Osteocyte (in vitro differentiated cells): ENCODE data around the gene NUAK1. TPM values are rescaled to one million over a fixed set of nuclear protein-coding genes. Genes with fewer than 3 reads are reported as not detected.

ENCODE experiments used
- DNase-seq: peaks from one replicate; pipeline ENCODE4 v3.0.0; 2021; ENCODE audit warnings: mixed read lengths; ENCODE audit not compliant: unreplicated experiment; ENCODE audit errors: extremely low spot score
- H3K27ac Mint-ChIP-seq: one replicate; pipeline ENCODE4 v1.8.0; 2021; ENCODE audit warnings: mild to moderate bottlenecking, mixed read lengths; ENCODE audit not compliant: unreplicated experiment
- H3K27me3 Mint-ChIP-seq: one replicate; pipeline ENCODE4 v1.8.0; 2021; ENCODE audit warnings: mixed read lengths; ENCODE audit not compliant: unreplicated experiment
- H3K36me3 Mint-ChIP-seq: one replicate; pipeline ENCODE4 v1.8.0; 2021; ENCODE audit warnings: mixed read lengths; ENCODE audit not compliant: unreplicated experiment
- H3K4me1 Mint-ChIP-seq: one replicate; pipeline ENCODE4 v1.8.0; 2021; ENCODE audit warnings: mixed read lengths; ENCODE audit not compliant: unreplicated experiment
- H3K4me3 Mint-ChIP-seq: one replicate; pipeline ENCODE4 v1.8.0; 2021; ENCODE audit warnings: mild to moderate bottlenecking, moderate library complexity, mixed read lengths; ENCODE audit not compliant: unreplicated experiment
- H3K9me3 Mint-ChIP-seq: one replicate; pipeline ENCODE4 v1.8.0; 2021; ENCODE audit warnings: mixed read lengths; ENCODE audit not compliant: unreplicated experiment
- total RNA-seq: library from RNA; stranded (reverse); gene quantifications from 2 replicates; pipeline ENCODE4 v1.2.1, GENCODE V29; 2021
- TF ChIP-seq, protein P1 (sequence below): fragments of 200-600 bp; sonication (generic); IDR thresholded peaks from 2 replicates; pipeline ENCODE4 v1.5.0; 2021; ENCODE audit warnings: antibody characterized with exemption, mild to moderate bottlenecking, moderate library complexity

Gene NUAK1
- total RNA-seq, 1 donor from 2014 or later, result 21.1 TPM

DNA sequence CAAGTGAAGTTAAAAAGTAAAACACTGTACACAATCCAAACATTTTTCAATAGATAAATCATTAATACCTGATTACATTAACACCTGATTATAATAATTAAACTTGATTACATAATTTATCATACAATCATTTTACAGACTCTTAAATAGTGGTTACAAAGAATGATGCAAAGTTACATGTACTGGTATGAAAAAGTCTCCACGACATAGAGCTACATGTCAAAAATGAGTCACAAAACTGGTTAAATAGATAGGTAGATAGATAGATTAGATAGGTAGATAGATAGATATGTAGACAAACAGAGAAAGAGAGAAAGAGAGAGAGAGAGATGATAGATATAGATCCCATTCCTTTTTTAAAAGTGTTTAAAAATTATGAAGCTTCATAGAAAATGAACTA is 109.2 kb downstream of the NUAK1 start:
- no peaks in the 10 kb centered on the region for H3K27me3 Mint-ChIP-seq
- TF ChIP-seq, protein P1, sequence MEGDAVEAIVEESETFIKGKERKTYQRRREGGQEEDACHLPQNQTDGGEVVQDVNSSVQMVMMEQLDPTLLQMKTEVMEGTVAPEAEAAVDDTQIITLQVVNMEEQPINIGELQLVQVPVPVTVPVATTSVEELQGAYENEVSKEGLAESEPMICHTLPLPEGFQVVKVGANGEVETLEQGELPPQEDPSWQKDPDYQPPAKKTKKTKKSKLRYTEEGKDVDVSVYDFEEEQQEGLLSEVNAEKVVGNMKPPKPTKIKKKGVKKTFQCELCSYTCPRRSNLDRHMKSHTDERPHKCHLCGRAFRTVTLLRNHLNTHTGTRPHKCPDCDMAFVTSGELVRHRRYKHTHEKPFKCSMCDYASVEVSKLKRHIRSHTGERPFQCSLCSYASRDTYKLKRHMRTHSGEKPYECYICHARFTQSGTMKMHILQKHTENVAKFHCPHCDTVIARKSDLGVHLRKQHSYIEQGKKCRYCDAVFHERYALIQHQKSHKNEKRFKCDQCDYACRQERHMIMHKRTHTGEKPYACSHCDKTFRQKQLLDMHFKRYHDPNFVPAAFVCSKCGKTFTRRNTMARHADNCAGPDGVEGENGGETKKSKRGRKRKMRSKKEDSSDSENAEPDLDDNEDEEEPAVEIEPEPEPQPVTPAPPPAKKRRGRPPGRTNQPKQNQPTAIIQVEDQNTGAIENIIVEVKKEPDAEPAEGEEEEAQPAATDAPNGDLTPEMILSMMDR, result no peak
- H3K9me3 Mint-ChIP-seq, result no peaks in the 10 kb centered on the region
- H3K4me1 Mint-ChIP-seq, result peaks cover 22% of the 10 kb centered on the region
- DNase-seq, result no peak
- peak overlapping the region; percentile 88 for H3K27ac Mint-ChIP-seq
- H3K36me3 Mint-ChIP-seq, result no peaks in the 10 kb centered on the region
- no peak overlapping the region for H3K4me3 Mint-ChIP-seq

DNA sequence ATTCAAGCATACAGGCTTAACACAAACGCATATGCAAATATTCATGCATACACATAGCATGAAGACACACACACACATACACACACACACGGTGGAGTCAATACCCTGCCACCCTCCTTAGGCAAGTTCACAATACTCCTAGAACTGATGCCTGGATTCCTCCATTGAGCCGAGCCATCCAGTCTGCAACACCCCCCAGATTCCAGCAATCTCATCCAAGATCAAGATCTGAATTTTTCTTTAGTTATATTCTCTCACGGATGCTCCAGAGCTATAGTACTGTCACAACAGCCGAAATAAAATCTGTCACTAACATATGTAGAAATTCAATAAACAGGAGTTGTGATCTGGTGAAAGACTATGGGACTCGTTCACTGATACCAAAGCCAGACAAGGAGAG is 110.8 kb downstream of the NUAK1 start:
- Mint-ChIP-seq H3K9me3 (no peaks in the 10 kb centered on the region), H3K27me3 (no peaks in the 10 kb centered on the region), H3K27ac (no peak overlapping the region), H3K36me3 (no peaks in the 10 kb centered on the region), H3K4me1 (peaks cover 22% of the 10 kb centered on the region), H3K4me3 (no peak overlapping the region)
- DNase-seq, result no peak
- TF ChIP-seq, protein P1, result no peak

DNA sequence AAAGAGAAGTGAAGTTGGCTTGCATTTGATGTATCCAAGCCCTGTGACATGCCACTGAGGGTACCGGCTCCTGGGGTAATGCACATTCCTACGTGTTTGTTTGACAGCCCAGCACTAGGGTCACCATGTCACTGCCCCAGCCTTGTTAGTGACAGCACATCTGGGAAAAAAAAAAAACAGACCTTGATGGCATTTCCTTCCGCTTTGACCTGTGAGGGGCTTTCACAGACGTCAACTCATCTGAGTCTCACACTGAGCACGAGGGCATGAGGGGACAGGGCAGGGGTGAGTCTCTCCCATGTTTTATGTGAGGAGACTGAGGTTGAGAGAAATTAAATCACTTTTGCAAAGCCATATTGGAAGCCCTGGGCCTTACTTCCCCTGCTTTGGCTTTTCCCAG is 111.5 kb downstream of the NUAK1 start:
- H3K4me3 Mint-ChIP-seq, result no peak overlapping the region
- H3K36me3 Mint-ChIP-seq, result no peaks in the 10 kb centered on the region
- TF ChIP-seq, protein P1, result no peak
- H3K27ac Mint-ChIP-seq, result no peak overlapping the region
- no peak for DNase-seq
- H3K9me3 Mint-ChIP-seq, result no peaks in the 10 kb centered on the region
- H3K4me1 Mint-ChIP-seq, result peaks cover 22% of the 10 kb centered on the region
- no peaks in the 10 kb centered on the region for H3K27me3 Mint-ChIP-seq

DNA sequence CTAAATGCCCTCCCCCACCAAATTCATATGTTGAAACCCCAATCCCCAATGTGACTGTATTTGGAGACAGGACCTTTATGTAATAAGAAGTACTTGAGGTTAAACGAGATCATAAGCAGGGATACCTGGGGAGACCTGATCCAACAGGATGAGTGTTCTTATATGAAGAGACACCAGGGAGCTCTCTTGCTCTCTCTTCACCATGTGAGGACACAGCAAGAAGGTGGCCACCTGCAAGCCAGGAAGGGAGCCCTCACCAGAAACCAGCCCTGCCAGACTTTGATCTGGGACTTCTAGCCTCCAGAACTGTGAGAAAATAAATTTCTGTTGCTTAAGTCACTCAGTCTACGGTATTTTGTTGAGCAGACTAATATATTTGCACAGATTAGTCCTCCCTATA is 113.6 kb downstream of the NUAK1 start:
- Mint-ChIP-seq H3K9me3 (no peaks in the 10 kb centered on the region), H3K27ac (no peak overlapping the region), H3K4me3 (no peak overlapping the region), H3K36me3 (no peaks in the 10 kb centered on the region), H3K27me3 (no peaks in the 10 kb centered on the region), H3K4me1 (peaks cover 12% of the 10 kb centered on the region)
- DNase-seq, result no peak
- TF ChIP-seq, protein P1, result no peak

DNA sequence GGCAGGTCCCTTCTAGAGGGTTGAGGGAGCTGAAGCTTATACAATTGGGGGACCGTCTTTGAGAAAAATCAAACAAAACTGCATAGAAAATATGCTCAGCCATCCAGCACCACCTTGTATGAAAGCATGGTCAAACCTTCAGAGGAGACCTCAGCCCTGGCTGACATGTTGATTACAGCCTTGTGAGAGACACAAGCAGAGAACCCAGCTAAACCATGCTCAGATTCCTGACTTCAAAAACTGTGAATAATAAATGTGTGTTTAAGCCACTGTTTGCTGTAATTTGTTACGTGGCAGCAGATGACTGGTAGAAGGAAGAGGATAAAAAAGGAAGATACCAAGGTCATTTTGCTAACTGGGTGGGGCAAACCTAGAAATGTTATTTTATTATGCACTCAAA is 115.7 kb downstream of the NUAK1 start:
- no peak for DNase-seq
- Mint-ChIP-seq H3K27me3 (no peaks in the 10 kb centered on the region), H3K9me3 (peaks cover 7% of the 10 kb centered on the region), H3K4me3 (no peak overlapping the region), H3K36me3 (no peaks in the 10 kb centered on the region), H3K4me1 (peaks cover 3% of the 10 kb centered on the region), H3K27ac (no peak overlapping the region)
- TF ChIP-seq, protein P1, result no peak
